Stomach smooth muscle (tissue), 2 donors: Measurements from ENCODE around the gene SBDS.
A peak's percentile ranks its signal among the peaks of the same experiment; 100 is the strongest.
"Not testable (repeated sequence)": the region's sequence is repeated elsewhere in the genome, so short reads cannot be mapped to it uniquely, and the experiment has no call there.

ENCODE experiments used
- H3K27ac ChIP-seq: one replicate; pipeline ENCODE4 v1.7.0; 2013; ENCODE audit warnings: mild to moderate bottlenecking, low read length, inconsistent platforms
- H3K27me3 ChIP-seq, 2 donors: one replicate each; pipeline ENCODE4 v1.7.0; 2013; ENCODE audit warnings: low read length in 2 of 2; ENCODE audit not compliant: insufficient read depth in 2 of 2, control insufficient read depth in 1 of 2
- H3K36me3 ChIP-seq, 2 donors: one replicate each; pipeline ENCODE4 v1.7.0; 2013; ENCODE audit warnings: low read length in 2 of 2; ENCODE audit not compliant: control insufficient read depth in 2 of 2, insufficient read depth in 2 of 2
- H3K4me1 ChIP-seq: one replicate; pipeline ENCODE4 v1.7.0; 2013; ENCODE audit warnings: low read length; ENCODE audit not compliant: control insufficient read depth, insufficient read depth
- H3K4me3 ChIP-seq, 2 donors: one replicate each; pipeline ENCODE4 v1.7.0; 2013; ENCODE audit warnings: low read length in 2 of 2
- H3K9ac ChIP-seq, 2 donors: one replicate each; pipeline ENCODE4 v1.7.0; 2013; ENCODE audit warnings: low read length in 2 of 2, mild to moderate bottlenecking in 1 of 2
- H3K9me3 ChIP-seq, 2 donors: one replicate each; pipeline ENCODE4 v1.7.0; 2013; ENCODE audit warnings: low read length in 2 of 2; ENCODE audit not compliant: control insufficient read depth in 2 of 2
- donor health status: healthy.
- donor health status: Pancreatic carcinoma.

Gene SBDS

DNA sequence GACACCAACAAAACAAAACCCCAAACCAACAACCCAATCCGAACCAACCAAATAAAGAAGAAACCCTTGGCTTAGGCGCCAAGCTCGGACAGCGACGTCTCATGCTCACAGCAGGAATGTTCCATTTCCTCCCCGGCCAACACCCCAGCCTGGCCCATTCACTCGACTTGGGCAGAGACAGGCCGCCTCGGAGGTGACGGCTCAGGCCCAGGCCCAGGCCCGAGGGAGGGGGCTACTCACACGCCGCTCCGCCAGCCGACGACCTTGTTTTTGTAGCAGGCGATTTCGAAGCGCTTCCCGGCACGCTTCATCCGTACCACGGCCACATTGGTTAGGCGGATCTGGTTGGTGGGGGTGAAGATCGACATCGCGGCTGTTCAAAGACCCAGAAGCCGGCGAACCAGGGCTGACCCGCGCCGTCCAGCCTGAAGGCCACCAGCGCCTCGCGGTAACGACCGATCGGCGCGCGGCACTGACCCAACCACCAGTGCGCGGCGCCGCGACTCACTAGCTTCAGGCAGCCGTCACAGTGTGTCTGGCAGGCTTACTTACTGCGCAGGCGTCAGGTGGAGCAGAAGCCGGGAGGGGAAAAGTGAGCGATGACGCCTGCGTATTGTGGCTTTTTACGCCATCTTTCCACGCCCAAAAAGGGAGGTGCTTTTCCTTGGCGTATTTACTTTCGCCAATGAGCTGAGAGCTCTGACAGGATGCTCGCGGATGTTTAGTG, at the start of gene SBDS:
SBDS (minus strand) TSS at position 537 of the 727 bp plus-strand sequence; CDS start at position 368, 169 bp downstream.
- not testable (repeated sequence) for H3K4me1 ChIP-seq, H3K27me3 ChIP-seq, H3K9me3 ChIP-seq
- Histone ChIP-seq H3K9ac (peak within 1 kb of the TSS; percentile 97), H3K27ac (peak within 1 kb of the TSS; percentile 98), H3K4me3 (peak within 1 kb of the TSS; percentile 85 to 87), H3K36me3 (peaks cover 9 to 14% of the 10 kb centered on the region in 2 donors)

GRCh38 chr7:67043559-67043930, 48.2 kb upstream of the SBDS start:
- not testable (repeated sequence) for H3K36me3 ChIP-seq, H3K27me3 ChIP-seq, H3K4me3 ChIP-seq, H3K27ac ChIP-seq, H3K9ac ChIP-seq, H3K9me3 ChIP-seq, H3K4me1 ChIP-seq

DNA sequence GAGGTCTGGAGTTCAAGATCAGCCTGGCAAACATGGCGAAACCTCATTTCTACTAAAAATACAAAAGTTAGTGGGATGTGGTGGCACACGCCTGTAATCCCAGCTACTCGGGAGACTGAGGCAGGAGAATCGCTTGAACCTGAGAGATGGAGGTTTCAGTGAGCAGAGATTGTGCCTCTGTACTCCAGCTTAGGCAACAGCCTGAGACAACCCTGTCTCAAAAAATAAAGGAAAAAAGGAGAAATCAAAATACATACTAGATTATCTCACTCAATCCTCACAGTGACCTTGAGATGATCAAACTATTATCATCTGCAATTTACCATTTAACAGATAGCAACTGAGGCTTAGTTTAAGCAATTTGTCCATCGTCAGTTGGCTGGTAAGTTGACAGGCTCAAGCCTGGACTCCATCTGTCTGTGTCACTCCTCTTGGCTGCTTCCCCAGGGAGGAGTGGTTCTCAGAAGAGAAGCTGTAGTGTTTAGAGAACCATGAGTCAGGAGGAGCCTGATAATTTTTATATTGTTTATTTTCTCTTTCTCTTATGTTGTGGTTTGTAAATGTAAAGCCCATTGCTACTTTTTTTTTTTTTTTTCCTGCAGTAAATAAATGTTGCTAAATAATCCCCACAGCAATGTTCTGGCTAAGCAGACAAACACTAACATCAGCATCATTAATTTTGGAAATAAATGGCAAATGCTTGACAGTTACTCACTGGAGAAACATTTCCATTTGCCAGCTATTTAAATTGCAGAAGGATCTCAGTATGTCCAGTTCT, 47.6 kb upstream of the SBDS start:
- H3K27ac ChIP-seq, H3K4me1 ChIP-seq, H3K9me3 ChIP-seq, H3K36me3 ChIP-seq, H3K9ac ChIP-seq, H3K27me3 ChIP-seq: not testable (repeated sequence)
- H3K4me3 ChIP-seq = peak overlapping the region in 1 of 2 donors; percentile 3

DNA sequence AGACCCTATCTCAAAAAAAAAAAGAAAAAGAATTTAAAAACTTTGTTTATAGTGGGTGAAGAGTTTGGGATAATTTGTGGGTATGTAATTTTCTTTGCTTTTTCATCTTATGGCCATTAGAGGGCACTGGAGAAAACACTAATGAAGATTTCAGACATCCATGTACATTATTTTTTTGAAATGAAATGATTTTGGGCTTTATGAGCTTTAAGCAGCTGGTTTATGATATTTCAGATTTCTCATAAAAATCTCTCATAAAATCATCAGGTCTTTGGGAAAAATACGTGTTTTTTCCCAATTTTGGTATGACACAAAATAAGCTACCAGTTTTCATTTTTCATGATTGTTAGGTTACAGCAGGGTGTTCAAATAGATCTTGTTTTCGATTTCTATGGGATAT, 45.4 kb upstream of the SBDS start:
- H3K9me3 ChIP-seq = not testable (repeated sequence)

DNA sequence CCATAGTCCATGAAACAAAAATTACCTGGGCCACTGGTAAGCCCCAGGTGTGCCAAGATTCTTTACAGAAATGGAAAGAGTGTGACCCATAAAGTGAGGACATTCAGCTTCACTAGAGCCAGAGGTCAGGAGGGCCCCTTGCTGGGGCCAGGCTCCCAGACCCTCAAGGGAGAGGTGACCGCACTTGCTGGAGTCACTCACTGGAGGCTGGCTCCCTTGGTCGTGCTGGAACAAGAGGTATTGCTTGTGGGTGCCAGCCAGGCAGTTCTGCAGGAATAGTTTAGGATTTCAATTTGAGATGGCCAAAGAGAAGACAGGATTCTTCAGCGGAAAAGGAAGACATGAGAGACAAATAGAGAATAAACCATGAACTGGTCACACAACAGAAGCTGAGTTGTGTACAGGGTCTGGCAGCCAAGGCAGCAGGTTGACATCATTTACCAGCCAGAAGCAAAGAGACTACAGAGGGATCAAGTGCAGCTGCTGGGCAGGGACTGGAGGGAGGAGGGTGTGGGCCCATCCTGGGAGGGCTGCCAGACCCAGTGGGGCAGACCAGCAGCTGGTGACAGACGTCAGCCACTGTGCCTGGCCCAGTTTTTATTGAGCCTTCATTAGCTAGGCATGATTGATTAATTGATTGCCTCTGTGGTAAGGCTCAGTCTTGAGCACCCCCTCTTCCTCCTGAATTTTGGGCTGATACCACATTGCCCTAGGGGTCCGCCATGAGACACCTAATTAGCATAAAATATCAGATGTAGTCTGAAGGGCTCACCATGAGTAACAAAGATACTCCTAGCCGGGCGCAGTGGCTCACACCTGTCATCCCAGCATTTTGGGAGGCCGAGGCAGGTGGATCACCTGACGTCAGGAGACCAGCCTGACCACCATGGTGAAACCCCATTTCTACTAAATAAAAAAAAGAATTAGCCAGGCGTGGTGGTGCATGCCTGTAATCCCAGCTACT, 41.3 kb upstream of the SBDS start:
- H3K9ac ChIP-seq, H3K9me3 ChIP-seq, H3K27ac ChIP-seq, H3K4me3 ChIP-seq, H3K27me3 ChIP-seq, H3K36me3 ChIP-seq, H3K4me1 ChIP-seq: not testable (repeated sequence)

More for the DNA sequence above, 45.4 kb upstream of the SBDS start:
- not testable (repeated sequence) for H3K36me3 ChIP-seq, H3K9ac ChIP-seq, H3K4me3 ChIP-seq, H3K4me1 ChIP-seq, H3K27me3 ChIP-seq, H3K27ac ChIP-seq

- H3K4me3 ChIP-seq = no peak overlapping the region
- no peak overlapping the region for H3K9ac ChIP-seq
- peaks cover 0 to 2% of the 10 kb centered on the region in 2 donors for H3K36me3 ChIP-seq
- no peaks in the 10 kb centered on the region for H3K27me3 ChIP-seq
- H3K4me1 ChIP-seq = no peaks in the 10 kb centered on the region
- no peak overlapping the region for H3K27ac ChIP-seq
- no peaks in the 10 kb centered on the region for H3K9me3 ChIP-seq
Observed at GRCh38 chr7:67033251-67033650, 37.9 kb upstream of the SBDS start.

DNA sequence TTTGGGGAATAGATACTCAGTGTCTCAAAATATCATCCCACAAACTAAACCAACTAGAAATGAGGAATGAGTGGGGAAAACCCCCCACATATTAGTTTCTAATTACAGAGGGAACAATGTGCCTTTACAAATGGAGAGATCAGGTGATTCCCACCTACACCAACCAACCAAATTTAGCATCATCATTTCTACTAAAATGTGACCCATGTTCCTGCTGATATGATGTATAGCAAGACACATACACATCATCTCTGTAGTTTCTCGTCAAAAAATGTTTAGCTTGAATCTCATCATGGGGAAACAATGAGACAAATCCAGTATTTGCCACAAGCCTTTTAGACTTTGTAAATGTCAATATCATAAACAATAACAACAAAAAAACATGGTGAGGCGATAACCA, 36.3 kb upstream of the SBDS start:
- not testable (repeated sequence) for H3K36me3 ChIP-seq, H3K4me3 ChIP-seq, H3K9ac ChIP-seq, H3K27me3 ChIP-seq, H3K27ac ChIP-seq, H3K4me1 ChIP-seq, H3K9me3 ChIP-seq

DNA sequence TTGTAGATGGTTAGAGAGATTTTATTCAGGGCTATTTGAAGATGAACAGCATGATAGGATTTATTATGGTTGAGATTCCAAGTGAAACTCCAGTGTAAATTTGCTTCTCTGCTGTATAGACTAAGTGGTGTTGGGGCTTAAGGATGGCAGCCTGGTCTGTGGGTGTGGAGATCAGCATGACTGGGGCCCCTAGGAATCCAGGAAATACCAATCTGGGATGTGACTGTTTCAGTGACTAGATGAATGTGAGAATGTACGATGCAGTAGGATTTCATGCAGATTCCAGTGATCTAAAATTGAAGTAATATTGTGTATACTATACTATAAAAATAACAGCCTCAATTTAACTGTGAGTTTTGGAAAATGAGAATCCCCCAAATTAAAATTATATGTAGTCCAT, 30.1 kb upstream of the SBDS start:
- H3K36me3 ChIP-seq = peaks cover 8 to 10% of the 10 kb centered on the region in 2 donors
- not testable (repeated sequence) for H3K27ac ChIP-seq, H3K4me1 ChIP-seq, H3K4me3 ChIP-seq, H3K9ac ChIP-seq, H3K27me3 ChIP-seq, H3K9me3 ChIP-seq

GRCh38 chr7:67022511-67022910, 27.1 kb upstream of the SBDS start:
- Histone ChIP-seq H3K9ac (no peak overlapping the region), H3K4me3 (no peak overlapping the region), H3K4me1 (no peaks in the 10 kb centered on the region), H3K27ac (no peak overlapping the region), H3K9me3 (no peaks in the 10 kb centered on the region), H3K27me3 (no peaks in the 10 kb centered on the region), H3K36me3 (peaks cover 10 to 20% of the 10 kb centered on the region in 2 donors)

GRCh38 chr7:67021260-67021659, 25.9 kb upstream of the SBDS start:
- Histone ChIP-seq H3K36me3 (peaks cover 10 to 20% of the 10 kb centered on the region in 2 donors), H3K27ac (no peak overlapping the region), H3K27me3 (no peaks in the 10 kb centered on the region), H3K9me3 (no peaks in the 10 kb centered on the region), H3K4me3 (no peak overlapping the region), H3K4me1 (no peaks in the 10 kb centered on the region), H3K9ac (no peak overlapping the region)
